ENCODE measurements around the gene PLCXD1.
"Not testable (repeated sequence)": the region's sequence is repeated elsewhere in the genome, so short reads cannot be mapped to it uniquely, and the experiment has no call there.

PLCXD1 gene

DNA sequence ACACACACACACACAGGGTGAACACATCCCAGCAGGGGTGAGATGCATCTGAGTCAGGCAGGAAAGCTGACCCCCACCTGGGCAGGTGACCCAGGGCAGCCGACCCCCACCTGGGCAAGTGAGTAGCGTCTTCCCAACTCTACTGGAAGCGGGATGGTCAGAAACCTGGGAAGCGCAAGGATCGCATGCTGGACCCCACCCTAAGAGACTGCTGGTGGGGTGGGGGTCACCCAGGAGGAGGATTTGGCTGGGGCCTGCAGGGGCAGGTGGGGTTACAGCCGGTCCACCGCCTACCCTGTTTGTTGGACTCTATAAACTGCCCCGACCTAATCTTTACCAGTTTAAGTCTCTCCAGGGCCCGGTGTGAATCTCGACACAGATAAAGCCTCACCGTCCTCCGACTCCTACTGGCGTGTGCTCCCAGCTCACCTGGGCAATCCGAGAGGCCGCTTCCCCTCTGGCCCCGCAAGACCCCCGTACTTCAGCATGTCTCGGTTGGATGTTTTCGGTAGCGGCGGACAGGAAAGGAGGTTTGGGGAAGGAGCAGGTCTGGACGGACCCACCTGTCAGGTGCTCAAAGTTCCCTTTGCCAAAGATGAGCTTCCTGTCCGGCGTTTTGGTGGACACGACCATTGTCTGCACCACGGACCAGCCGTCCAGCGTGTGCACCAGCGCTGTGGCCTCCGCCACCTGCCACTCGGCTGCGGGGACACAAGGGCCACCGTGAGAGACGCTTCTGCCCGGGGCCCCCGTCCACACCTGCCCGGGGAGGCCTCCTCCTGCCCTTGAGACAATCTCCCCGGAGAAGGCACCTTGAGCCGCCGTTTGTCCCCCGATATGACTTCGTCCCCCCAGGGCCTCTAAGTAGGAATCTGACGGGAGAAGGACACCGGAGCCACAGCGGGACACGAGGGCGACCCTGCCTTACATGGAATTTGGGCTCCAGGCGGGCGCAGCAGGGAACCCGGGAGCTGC is 35.5 kb downstream of the PLCXD1 start:
- DNase-seq (ENCODE audit: low spot score) = no peak

DNA sequence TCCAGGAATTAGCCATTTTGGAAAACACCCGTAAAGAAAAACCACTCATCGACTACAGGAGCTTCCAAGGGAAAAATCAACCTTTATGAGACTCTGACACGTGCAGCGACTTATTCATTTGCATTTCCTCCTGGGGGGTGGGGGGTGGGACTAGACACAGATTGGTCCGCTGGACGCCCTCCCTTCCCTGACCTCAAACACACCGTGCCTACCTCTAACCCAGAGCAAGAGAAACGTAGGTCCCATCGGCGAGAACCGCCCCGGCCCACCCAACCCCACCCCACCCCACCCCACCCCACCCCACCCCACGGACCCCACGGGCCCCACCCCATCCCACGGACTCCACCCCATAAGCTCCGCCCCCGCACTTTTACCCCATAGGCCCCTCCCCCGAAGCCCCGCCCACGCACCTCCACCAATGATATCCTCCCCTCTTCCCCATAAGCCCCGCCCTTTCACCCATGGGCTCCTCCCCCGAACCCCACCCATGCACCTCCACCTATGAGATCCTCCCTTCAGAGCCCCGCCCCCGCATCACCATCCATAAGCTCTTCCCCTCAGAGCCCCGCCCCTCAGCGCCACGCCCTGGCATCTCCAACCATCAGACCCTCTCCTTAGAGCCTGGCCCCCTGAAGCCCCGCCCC is 36.4 kb downstream of the PLCXD1 start:
- DNase-seq (ENCODE audit: low spot score) = no peak

DNA sequence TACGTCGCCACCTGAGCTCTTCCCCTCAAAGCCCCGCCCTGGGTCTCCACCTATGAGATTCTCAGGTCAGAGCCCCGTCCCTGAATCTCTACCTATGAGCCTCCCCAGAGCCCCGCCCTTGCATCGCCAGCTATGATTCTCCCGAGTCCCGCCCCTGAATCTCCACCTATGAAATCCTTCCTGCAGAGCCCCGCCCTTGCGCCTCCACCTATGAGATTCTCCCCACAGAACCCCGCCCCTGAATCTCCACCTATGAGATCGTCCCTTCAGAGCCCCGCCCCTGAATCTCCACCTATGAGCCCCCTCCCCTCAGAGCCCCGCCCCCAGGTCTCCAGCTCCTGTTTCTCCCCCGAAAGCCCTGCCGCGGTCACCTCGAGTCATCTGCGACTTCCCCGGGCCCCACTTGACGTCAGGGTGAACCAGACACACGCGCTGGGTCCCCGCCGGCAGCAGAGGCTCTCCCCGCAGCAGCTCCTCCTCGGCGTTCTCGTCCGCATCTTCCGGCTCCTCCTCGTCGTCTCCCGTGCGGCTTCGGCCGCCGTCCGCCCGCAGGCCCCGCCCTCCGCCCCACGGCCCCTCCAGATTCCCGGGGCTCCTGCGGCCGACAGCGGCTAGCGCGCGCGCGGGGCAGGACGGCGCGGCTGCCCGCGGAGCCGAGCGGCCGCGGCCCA is 37.0 kb downstream of the PLCXD1 start:
- peak; percentile 94 for DNase-seq (ENCODE audit: low spot score)

DNA sequence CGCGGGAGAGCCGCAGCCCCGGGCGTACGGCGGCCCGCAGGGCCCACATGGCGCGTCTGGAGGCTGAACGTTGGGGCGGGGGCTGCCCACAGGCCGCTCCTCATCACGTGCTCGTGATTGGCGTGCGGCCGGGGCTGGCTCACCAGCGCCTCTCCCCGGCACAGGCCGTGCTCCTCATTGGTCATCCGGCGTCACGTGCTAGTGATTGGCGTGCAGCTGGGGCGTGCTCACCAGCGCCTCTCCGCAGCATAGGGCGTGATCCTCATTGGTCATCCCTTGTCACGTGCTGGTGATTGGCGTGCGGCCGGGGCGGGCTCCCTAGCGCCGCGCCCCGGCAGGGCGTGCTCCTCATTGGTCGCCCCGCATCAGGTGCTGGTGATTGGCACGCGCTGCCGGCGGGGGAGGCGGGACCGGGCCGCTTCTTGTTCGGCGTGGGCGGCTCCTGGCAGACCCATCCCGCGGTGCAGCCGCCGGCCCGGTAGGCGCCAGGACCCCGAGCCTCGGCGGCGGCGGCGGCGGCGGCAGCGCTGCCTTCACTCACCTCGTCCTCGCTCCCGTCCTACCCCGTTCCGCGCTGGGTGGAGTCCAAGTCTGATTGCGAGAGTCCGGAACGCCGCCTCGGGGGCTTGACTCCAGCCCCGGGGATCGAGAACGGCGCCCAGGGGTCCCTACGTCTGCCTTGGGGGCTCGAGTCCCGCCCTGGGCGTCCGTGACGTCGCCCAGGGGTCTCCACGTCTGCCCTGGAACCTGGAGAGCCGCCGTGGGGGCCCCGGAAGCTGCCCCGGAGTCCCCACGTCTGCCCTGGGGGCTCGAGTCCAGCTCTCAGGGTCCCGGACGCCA is 37.8 kb downstream of the PLCXD1 start, which contains the start of gene GTPBP6:
GTPBP6 (minus strand) TSS at position 58 of the 840 bp plus-strand sequence; CDS start at position 49, 9 bp downstream.
- peak; percentile 97 for DNase-seq (ENCODE audit: low spot score)

DNA sequence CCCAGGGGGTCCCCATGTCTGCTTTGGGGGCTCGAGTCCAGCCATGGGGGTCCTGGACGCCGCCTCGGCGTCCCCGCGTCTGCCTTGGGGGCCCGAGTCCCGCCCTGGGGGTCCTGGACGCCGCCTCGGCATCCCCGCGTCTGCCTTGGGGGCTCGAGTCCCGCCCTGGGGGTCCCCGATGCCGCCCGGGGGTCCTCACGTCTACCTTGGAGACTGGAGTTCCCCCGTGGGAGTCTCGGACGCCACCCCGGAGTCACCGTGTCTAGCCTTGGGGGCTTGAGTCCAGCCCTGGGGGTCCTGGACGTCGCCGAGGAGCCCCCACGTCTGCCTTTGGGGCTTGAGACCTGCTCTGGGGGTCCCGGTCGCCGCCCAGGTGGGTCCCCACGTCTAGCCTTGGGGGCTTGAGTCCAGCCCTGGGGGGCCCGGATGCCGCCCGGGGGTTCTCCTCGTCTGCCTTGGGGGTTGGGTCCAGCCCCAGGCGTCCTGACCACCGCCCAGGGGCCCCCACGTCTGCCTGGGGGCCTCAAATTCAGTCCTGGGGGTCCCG is 38.5 kb downstream of the PLCXD1 start:
- no peak for DNase-seq (ENCODE audit: low spot score)

DNA sequence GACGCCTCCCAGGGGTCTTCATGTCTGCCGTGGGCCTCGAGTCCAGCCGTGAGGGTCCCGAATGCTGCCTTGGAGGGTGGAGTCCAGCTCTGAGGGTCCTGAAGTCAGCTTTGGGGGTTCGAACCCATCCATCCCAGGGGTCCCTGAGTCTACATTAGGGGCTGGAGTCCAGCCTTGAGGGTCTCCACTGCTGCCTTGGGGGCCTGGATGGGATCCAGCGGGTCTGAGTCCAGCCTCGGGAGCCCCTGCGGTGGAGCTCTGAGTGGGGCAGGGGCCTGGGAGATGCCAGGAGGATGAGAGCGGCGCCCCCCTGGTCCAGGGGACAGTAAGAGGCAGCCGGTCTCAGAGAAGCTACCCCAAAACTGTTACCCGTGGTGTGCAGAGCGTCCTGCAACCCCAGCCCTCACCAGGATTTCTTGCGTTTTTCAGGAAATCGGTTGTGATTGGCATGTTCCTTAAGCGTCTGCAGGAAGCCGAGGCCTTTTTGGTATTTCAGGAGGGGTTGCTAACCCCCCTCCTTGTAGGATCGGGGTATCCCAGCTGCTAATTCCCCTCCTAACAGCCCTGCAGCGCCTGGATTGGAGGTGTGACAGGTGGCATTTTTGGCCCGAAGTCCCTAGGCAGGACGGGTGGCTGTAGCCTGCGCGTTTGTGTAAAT is 39.1 kb downstream of the PLCXD1 start:
- no peak for DNase-seq (ENCODE audit: low spot score)

DNA sequence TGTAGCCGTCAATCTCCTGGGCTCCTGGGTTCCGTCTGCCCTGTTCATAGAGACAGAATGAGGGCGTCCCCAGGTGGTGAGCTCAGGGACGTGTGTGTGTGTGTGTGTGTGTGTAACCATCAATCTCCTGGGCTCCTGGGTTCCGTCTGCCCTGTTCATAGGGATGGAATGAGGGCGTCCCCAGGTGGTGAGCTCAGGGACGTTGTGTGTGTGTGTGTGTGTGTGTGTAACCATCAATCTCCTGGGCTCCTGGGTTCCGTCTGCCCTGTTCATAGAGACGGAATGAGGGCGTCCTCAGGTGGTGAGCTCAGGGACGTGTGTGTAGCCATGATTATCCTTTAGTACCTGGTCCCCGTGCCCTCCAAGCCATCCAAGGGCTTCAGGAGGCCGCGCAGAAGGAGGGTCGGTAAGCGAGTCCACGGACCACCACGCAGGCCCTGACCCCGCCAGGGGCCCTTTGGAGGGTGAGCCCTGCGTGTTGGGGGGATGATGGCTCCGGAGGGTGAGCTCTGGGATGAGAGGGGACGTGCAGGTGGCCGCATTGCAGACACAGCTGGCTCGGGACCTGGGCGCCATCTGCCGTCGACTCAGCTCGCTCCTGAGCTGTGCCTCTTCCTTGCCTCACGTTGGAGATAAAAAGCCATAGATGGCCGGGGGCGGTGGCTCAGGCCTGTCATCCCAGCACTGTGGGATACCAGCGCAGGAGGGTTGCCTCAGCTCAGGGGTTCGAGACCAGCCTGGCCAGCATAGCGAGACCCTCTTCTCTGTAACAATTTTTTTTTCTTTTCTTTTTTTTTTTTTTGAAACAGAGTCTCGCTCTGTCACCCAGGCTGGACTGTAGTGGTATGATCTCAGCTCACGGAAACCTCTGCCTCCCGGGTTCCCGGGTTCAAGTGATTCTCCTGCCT is 42.8 kb downstream of the PLCXD1 start:
- DNase-seq (ENCODE audit: low spot score) = peak; percentile 80

DNA sequence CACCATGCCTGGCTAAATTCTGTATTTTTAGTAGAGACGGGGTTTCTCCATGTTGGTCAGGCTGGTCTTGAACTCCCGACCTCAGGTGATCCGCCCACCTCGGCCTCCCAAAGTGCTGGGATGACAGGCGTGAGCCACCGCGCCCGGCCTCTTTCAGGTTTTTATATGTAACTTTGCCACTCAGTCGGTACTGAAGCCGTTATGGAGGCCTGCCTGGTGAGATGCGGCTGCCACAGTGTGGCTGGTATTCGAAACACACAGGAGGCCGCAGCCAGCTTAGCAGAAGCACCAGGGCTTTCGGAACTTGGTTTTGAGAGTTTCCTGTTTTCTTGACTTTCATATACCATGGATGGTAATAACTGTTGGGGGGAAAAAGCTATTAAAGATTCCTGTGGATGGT is 43.5 kb downstream of the PLCXD1 start:
- not testable (repeated sequence) for DNase-seq (ENCODE audit: low spot score)

DNA sequence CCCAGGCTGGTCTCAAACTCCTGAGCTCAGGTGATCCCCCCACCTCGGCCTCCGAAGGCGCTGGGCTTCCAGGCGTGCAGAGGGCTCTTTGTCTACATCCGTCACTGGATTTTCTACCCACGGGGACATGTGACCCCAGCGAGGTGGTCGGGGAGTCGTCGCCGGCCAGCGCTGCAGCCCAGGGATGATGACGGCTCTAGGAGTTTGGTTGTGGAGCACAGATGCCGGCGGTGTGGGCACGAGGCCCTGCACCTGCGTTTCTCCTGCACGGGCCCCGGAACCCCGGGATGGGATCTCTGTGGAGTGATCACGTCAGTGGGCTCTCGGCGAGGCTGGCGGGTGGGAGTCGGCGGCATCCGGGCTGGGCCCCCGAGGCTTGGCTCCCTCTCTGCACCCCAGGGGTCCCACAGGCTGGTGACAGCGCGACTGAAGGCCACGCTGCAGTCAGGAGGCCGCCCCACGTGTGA is 46.5 kb downstream of the PLCXD1 start:
- no peak for DNase-seq (ENCODE audit: low spot score)

DNA sequence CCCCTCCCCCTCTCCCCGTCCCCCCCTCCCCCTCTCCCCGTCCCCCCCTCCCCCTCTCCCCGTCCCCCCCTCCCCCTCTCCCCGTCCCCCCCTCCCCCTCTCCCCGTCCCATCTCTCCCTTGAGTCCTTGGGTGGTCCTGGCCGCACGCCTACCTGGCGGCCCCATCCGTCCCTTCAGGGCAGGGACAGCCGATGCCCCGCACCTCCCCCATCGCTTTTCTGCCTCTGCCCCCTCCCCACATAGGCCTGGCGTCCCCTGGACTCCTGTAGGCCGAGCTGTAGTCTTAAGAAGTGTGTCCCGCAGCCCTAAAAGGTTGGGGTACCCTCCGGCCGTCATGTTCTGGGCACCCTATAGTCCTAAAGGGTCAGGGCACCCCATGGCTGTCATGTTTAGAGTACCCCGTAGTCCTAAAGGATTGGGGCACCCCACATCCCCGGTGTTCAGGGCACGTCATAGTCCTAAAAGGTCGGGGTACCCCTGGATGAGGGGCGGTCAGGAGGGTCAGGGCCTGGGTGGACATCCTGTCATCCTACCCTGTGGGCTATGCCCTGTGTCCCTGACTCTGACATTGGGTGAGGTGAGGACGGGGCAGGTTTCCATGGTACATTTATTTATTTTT is 48.2 kb downstream of the PLCXD1 start:
- DNase-seq (ENCODE audit: low spot score) = no peak

DNA sequence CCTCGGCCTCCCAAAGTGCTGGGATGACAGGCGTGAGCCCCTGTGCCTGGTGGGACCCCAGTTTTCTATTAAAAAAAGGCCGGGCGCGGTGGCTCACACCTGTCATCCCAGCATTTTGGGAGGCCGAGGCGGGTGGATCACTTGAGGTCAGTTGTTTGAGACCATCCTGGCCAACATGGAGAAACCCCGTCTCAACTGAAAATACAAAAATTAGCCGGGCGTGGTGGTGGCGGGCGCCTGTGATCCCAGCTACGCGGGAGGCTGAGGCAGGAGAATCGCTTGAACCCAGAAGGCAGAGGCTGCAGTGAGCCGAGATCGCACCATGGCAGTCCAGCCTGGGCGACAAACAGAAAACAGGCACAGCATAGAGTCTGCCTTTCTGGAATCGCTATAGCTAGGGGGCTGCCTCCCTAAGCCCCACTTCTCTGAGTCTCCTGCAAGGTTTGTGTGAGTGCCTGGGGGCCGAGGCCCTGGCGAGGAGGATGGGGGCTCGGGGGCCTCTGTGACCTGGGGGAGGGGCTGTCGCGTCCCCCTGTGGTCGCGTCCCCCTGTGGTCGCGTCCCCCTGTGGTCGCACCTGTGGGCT is 49.1 kb downstream of the PLCXD1 start:
- not testable (repeated sequence) for DNase-seq (ENCODE audit: low spot score)

DNA sequence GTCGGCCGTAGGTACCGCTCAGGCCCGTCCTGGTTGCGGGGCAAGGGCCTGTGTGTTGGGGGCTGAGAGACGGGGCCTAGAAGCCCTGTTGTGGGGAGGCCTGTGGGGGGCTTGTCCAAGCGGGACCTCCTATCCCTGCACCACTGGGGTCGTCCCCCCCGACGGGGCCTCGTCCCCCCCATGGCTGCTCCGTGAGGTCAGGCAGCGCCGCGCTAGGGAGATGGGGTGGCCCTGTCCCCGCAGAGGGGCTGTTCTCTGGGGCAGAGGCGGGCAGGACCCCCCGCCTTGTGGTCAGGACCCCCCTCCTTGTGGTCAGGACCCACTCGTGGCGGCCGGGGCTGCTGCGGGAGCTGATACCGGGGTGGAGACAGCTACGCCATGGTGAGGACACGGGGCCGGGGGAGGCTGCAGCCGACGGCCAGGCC is 49.6 kb downstream of the PLCXD1 start:
- no peak for DNase-seq (ENCODE audit: low spot score)

DNA sequence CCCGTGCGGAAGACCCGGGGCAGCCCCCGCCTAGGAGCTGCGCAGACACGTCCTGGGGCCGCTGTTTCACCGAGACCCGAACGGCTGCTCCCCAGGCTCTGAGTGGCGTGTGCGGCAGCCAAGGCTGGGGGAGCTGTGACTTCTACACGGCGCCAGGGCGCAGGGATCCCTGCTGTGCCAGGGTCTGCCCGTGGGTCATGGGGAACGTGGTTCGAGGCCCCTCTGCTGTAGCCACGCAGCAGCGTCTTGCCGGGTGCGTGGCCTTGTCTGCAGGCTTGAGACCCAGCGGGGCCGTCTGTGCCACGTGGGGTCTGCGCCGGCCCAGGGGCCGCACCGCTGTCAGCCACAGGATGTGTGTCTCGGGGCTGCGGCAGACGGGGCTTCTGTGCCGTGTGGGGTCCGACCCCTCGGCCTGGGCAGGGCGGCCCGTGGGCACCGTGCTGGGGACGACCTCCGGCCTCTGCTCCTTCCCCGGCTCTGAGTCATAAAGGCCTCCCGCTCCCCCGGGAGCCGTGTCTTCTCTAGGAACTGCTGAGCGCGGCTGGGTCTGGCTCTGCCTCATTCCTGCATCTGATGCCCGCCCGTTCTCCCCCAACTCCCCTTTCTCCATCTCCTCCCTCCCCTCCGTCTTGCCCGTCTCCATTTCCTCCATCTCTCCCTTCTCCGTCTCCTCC is 50.1 kb downstream of the PLCXD1 start:
- no peak for DNase-seq (ENCODE audit: low spot score)

DNA sequence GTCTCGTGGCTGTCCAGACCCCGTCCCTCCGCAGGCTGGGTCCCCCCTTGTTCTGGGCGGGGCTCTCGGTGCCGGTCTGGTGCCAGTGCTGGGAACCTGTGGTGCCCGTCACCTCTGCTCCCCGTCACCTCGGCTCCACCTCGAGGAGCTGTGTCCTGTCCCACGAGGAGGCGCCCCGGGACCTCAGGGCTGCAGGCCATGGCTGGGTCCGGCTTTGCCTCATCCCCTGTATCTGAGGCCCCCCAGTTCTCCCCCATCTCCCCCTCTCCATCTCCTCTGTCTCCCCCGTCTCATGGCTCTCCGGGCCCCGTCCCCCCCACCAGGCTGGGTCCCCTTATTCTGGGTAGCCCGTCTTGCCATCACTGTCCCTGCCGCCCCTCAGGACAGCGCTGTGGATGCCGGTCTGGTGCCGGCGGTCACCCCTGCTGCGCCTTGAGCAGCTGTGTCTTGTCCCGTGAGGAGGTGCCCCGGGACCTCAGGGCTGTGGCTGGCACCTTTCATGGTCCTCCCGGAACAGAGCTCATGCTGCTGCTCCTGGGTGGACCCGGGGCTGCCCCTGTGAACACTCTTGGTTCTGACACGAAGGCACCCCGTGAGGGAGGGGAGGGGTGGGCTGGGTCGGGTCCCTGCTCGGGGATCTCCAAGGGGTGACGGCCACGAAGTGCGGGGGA is 50.8 kb downstream of the PLCXD1 start:
- no peak for DNase-seq (ENCODE audit: low spot score)

DNA sequence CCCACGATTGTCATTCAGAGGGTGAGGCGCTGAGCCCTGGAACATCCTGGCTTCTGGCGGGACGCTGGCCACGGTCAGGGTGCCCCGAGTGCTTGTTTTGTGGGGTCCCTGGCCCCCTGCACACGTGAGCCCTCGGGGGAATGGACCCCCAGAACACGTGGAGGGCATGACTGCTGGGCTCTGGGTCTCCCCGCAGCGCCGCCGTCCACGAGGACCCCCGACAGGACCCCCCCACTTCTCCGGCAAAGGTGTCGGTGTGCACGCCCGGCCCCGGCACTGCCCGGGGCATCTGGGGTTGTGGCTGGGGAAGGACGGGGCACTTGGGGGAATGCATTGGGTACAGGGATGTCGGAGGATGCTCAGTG is 51.3 kb downstream of the PLCXD1 start:
- DNase-seq (ENCODE audit: low spot score) = no peak

DNA sequence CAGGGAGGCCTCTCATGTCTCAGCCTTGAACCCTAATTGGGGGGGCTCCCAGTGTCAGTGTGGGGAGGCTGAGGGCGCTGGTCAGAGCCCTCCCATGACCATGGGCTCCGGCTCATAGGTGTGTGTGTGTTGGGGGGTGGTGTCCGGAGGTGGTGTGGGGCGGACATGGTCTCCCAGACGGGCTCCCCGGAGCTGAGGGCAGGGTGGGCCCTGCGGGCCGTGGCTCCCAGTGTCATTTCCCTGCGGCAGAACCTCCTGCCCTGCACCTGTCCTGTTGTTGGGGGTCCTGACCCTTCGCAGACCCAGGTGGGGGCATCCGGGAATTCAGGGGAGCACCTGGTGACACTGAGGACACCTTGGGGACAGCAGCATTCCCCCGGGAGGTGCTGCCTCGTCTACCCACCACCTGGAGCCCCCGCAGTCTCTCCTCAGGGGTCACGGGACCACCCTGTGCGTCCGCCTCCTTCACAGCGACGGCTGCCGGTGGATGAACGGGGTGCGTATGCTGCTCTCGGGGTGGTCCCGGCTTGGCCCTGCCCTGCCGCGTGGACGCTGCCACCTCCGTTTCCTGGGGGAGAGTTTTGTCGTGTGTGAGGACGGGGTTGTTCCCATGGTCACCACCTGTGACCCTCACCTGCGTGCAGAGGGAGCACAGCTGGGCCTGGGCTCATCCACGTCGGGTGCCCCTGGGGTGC is 51.9 kb downstream of the PLCXD1 start:
- DNase-seq (ENCODE audit: low spot score) = no peak

Data from SK-N-DZ (cell line).